Activated CD8-positive, alpha-beta memory T cell treated with anti-CD3 and anti-CD28 coated beads, Interleukin-2, amount 50 U/mL, for 4 hours (primary cell): Measurements from ENCODE around the gene HPCA.

Source experiments
- DNase-seq: peaks from one replicate; pipeline ENCODE4 v3.0.0-alpha.2; 2020

Gene HPCA

GRCh38 chr1:32886004-32886827 is at the start of gene HPCA:
TSS of gene HPCA (plus strand) at chr1:32886491. CDS start at chr1:32888899, 2,408 bp downstream.
- no peak for DNase-seq

- DNase-seq, result no peak
Measured at GRCh38 chr1:32848354-32849063, 37.8 kb upstream of the HPCA start.

DNA sequence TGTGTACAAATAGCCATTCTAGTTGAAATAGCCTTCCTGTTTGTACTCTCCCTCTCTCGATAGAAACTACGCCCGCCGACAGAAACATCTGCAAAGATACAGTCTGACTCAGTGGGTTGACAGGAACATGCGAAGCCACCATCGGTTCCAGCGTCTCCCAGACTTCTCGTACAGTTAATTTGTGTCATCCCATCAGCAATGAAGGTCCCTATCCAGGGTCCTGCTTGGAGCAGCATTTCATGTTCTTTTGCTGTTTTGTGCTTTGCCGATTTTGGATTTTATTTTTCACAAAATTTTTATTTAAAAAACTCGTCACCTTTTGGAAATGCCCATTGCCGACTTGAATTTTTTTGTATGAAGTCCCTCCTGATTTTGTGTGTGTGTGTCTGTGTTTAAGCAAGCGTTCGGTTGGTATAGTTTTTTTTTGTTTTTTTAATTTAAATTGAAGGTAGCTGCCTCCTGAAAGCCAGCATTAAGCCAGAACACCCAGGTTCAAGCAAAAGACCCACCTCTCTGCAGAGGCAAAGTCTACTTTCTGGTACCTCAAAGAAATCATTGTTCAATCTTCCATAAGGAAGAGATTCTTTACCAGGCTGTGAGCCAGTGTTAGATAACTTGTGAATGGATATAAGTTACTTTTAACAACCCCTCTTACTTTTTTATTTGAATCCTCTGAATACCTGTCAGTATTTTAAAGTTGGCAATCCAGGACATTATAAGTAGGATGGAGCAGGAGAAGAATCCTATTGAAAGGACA is 30.3 kb upstream of the HPCA start:
- DNase-seq, result no peak

DNA sequence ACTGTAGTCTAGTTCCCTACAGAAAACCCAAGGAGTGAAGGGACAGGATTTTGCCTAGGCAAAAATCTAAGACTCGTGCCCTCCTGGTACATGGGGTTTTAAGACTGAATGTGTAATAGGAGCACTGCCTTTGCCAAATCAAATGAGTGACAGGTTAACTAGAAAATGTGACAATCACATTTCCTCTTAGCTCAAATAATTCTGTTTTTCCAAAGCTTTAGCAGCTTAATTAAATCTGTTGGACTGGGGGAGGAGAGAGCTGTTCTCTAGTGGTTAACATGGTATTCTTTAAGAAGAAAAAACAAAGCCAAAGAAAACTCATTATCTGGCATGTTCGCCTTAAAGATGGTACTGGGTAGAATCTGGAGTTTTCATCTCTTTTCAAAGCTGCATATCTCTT is 28.2 kb upstream of the HPCA start:
- DNase-seq, result no peak

DNA sequence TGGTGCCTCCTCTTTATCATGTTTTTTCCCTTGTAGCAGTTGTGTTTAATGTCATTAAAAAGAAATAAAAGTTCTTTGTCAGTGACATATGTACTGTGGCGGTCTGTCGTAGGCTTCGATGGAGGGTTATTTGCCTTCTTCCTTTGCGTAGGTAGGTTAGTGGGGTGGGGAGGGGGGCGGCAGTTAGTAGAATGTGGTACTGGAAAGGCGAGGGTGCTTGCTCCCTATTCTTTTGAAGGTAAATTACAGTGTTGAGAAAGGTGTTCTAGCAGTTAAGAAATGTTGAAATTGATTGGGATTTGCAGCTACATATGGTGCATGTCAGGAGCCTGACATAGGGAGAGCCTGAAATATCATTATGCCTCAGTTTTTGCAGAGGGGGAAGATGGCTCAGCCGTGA is 27.5 kb upstream of the HPCA start:
- no peak for DNase-seq

DNA sequence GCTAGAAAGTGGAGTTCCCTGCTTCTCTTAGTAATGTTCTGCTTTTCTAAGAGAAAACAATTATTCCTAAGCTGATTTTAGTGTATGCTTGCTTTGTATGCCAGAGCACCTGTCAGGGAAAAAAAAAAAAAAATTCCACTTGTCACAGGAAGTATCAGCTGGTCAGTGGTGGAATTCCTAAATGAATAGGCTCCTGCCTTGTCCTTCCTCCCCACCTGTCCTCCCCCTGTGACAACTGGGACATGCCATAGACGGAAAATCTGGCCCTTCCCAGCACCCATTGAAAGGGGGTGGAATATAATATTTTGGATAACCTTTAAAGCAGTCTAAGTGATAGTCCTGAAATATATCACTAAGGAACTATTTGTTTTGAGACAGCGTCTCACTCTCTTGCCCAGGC is 26.4 kb upstream of the HPCA start:
- no peak for DNase-seq

DNA sequence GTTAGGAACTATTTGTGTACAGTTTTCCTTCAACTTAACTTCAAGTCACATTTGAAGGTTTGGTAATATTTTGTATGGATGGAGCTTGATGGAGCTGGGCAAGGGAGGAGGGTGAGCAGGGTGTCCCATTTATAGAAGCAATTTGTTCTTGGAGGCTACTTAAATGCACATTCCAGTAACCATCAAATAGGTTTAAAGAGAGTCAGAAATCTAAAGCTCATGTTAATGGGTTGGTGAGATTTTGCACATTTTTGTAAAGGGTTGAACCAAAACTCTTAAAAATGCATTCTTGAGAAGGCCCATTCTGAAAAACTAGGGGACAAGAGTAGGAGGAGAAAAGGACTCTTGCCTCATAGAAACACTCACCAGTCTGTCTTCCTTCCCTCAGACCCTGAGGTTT is 25.7 kb upstream of the HPCA start:
- DNase-seq, result no peak

- no peak for DNase-seq
Measured at GRCh38 chr1:32861904-32862695, 24.2 kb upstream of the HPCA start.

- DNase-seq, result no peak
Measured at GRCh38 chr1:32863218-32863880, 22.9 kb upstream of the HPCA start.

GRCh38 chr1:32863881-32864245 is 22.4 kb upstream of the HPCA start:
- DNase-seq, result no peak

DNA sequence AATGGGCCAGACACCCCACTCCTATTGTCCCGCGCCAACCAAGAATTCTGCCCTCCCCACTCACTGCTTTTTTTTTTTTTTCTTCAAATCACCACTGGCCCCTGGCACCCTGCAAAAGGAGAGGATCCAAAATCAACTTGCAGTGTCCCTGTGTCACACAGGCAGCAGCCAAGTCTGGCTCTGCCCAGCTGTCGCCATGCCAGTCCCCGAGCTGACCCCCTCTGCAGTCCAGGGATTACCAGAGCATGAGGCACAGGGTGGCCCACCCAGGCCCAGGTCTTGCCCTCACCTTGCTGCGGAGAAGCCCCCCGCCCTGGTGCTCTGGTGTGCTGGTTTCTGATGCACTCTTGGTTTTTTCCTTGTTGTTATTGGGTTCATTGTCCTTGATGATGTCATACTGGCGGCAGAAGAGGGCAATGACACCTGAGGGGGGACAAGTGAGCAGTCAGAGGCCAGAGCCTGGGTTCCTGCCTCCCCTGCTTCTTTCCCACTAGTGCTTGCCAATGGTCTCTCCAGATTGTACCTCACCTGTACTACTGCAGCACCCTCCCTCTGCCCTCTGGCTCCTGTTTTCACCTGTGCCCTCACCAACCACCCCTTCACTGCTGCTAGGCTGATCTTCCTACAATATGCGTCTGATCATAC is 21.8 kb upstream of the HPCA start:
- DNase-seq, result no peak

- no peak for DNase-seq
Measured at GRCh38 chr1:32865639-32866405, 20.5 kb upstream of the HPCA start.

DNA sequence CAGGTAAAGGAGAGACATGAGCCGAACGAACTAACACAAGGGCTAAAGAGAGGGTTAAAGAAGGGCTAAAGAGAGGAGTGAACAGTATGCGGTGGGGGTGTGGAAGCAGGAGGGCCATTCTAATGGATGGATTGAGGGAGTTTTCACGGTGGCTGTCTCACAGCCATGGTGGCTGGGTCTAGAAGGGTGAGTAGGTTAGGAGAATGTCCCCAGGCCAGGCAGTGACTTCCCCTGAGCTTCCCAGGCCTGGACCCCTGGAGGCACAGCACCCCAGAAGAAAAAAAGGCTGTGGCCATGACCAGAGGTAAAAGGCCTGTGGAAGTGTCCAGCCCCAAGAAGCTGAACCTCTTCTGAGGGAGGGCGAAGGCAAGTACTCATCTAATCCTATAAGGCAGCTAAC is 19.1 kb upstream of the HPCA start:
- DNase-seq, result no peak

DNA sequence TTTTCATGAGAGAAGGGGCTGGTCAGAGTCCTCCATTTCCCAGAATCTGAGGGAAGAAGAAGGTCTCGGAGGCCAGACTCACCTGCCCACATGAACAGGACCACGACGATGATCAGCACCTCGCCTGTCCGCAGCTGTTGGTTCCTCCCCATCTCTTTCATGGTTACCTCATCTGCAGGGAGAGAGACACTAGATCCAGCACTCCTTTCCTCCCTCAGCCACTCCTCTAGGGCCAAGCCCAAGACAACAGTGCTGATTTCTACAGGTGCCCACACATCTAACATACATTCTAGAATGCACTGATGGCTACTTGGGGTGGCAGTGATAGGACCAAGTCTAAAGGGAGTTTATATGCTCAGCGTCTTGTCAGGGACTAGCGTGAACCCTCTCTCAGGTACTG is 18.6 kb upstream of the HPCA start:
- no peak for DNase-seq

DNA sequence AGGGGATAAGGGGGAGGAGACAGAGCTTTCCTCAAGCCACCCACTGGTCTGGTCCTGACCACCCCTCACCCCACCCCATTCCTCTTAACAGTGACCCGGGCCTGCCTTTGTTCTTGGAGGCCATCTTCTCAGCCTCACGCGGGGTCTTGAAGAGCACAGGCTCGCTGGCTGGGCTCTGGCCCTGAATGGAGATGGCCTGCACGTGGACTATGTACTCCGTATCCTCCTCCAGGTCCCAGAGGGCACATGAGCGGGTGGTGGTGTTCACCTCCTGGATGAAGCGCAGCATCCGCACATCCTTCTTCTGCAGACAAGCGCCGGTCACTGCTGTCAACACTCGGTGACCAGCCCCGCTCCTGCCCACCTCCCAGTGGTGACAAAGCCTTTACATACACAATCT is 18.2 kb upstream of the HPCA start:
- no peak for DNase-seq

- no peak for DNase-seq
Measured at GRCh38 chr1:32868806-32869455, 17.4 kb upstream of the HPCA start.

GRCh38 chr1:32869923-32870614 is 16.2 kb upstream of the HPCA start:
- no peak for DNase-seq

DNA sequence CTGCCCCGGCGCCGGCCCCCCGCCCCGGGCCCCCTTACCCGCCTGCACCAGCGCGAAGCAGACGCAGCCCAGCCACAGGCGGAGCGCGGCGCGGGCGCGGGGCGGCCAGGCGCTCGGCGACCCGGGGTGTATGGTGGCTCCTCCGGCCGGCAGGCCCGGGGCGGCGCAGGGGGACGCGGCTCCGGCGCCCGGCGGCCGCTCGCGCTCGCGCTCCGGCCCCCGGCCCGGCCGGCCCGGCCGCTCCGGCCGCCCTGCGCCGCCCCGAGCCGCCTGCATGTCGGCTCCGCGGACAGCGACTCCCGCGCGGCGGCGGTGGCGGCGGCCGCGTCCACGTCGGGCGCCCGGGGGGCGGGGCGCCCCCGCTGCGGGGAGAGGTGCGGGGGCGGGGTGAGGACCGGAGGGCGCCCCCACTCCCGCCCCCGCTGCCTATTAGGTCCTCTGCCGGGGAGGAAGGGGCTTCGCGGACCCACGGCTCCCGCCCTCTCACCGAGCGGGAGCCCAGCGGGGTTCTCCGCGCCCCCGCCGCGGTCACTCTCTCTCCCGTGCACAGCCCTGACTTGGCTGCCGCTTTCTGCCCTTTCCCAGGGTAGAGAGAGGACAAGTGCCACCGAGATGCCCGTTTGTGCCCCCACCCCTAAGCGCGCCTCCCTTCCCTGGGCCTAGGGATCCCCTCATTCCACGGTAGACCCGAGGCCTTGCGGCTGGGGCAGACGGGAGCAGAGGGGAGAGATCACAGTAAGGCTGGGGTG is 15.5 kb upstream of the HPCA start, which contains the start of gene FNDC5:
Gene FNDC5 (minus strand): TSS at position 298 of the 749 bp plus-strand sequence.
- DNase-seq, result no peak
